Effector memory CD4-positive, alpha-beta T cell (primary cell): ENCODE results near the gene C1orf232.

Experiments used
- DNase-seq, 3 donors: peaks; one replicate each; pipeline ENCODE4 v3.0.0-alpha.2; 2020
- H3K27ac ChIP-seq: 2 replicates; pipeline ENCODE4 v1.7.0; 2013; ENCODE audit warnings: mild to moderate bottlenecking, low read length, moderate library complexity; ENCODE audit not compliant: insufficient read depth, poor library complexity, severe bottlenecking
- H3K27me3 ChIP-seq: replicated peaks from 2 replicates; pipeline ENCODE4 v1.7.0; 2013; ENCODE audit warnings: mild to moderate bottlenecking, low read length; ENCODE audit not compliant: insufficient read depth, control insufficient read depth, poor library complexity, severe bottlenecking
- H3K36me3 ChIP-seq: 2 replicates; pipeline ENCODE4 v1.7.0; 2013; ENCODE audit warnings: mild to moderate bottlenecking, low read length, moderate library complexity; ENCODE audit not compliant: control insufficient read depth, insufficient read depth
- H3K4me1 ChIP-seq: 2 replicates; pipeline ENCODE4 v1.7.0; 2013; ENCODE audit warnings: low read length, mild to moderate bottlenecking; ENCODE audit not compliant: control insufficient read depth, insufficient read depth, poor library complexity, severe bottlenecking
- H3K4me3 ChIP-seq: 2 replicates; pipeline ENCODE4 v1.7.0; 2013; ENCODE audit warnings: low read length, low read depth, mild to moderate bottlenecking; ENCODE audit not compliant: insufficient read depth, poor library complexity, severe bottlenecking
- H3K9me3 ChIP-seq: 2 replicates; pipeline ENCODE4 v1.7.0; 2013; ENCODE audit warnings: mild to moderate bottlenecking, low read length, moderate library complexity; ENCODE audit not compliant: control insufficient read depth

The C1orf232 gene

DNA sequence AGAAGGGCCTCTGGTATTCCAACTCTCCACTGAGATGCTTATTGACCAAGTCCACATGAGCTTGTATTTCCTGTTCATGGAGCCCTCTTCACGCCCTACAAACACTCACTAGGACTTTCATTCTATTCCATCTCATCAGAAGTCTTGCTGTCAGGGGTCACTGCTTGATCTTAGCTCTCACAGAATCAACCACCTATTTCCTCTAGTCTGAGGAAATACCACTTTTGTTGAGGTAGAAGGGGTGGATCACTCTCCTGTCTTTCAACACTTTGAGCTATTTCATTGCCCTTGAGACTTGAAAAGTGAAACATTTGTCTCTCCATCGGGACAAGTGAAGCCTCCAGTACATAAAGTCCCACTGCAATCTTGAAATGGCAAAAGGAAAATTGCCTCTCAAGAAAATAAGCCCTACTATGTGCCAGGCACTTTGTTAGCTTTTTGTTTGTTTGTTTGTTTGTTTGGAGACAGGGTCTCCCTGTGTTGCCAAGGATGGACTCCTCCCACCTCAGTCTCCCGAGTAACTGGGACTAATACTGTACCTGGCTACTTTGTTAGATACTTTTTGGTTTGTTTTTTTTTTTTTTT lies 29.7 kb downstream of the C1orf232 start:
- Histone ChIP-seq H3K9me3 (no peaks in the 10 kb centered on the region), H3K4me1 (no peaks in the 10 kb centered on the region), H3K36me3 (no peaks in the 10 kb centered on the region), H3K4me3 (no peak overlapping the region), H3K27ac (no peak overlapping the region), H3K27me3 (no peaks in the 10 kb centered on the region)
- DNase-seq, result no peak

DNA sequence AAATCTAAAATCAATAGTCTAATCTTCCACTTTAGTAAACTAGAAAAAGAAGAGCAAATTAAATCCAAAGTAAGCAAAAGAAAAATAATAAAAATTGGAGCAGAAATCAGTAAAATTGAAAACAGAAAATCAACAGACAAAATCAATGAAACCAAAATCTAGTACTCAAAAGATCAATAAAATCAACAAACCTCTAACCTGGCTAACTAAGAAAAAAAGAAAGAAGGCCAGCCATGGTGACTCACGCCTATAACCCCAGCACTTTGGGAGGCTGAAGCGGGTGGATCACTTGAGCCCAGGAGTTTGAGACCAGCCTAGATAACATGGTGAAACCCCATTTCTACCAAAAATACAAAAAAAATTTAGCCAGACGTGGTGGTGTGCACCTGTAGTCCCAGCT lies 34.3 kb downstream of the C1orf232 start:
- Histone ChIP-seq H3K4me1 (no peaks in the 10 kb centered on the region), H3K27ac (no peak overlapping the region), H3K27me3 (no peaks in the 10 kb centered on the region), H3K9me3 (no peaks in the 10 kb centered on the region), H3K4me3 (no peak overlapping the region), H3K36me3 (no peaks in the 10 kb centered on the region)
- no peak for DNase-seq

DNA sequence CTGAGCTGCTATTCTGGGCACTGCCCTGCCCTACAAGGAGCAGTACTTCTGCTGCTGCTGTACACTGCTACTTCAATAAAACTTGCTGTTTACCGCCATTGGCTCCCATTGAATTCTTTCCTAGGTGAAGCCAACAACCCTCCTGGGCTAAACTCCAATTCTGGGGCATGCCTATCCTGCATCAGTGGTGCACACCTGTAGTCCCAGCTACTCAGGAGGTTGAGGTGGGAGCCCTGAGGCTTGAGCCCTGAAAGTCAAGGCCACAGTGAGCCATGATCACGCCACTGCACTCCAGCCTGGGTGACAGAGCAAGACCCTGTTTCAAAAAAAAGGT lies 36.0 kb downstream of the C1orf232 start:
- H3K4me1 ChIP-seq, result peaks cover 2% of the 10 kb centered on the region
- H3K9me3 ChIP-seq, result no peaks in the 10 kb centered on the region
- no peak overlapping the region for H3K4me3 ChIP-seq
- H3K27me3 ChIP-seq, result no peaks in the 10 kb centered on the region
- no peak for DNase-seq
- no peaks in the 10 kb centered on the region for H3K36me3 ChIP-seq
- no peak overlapping the region for H3K27ac ChIP-seq

DNA sequence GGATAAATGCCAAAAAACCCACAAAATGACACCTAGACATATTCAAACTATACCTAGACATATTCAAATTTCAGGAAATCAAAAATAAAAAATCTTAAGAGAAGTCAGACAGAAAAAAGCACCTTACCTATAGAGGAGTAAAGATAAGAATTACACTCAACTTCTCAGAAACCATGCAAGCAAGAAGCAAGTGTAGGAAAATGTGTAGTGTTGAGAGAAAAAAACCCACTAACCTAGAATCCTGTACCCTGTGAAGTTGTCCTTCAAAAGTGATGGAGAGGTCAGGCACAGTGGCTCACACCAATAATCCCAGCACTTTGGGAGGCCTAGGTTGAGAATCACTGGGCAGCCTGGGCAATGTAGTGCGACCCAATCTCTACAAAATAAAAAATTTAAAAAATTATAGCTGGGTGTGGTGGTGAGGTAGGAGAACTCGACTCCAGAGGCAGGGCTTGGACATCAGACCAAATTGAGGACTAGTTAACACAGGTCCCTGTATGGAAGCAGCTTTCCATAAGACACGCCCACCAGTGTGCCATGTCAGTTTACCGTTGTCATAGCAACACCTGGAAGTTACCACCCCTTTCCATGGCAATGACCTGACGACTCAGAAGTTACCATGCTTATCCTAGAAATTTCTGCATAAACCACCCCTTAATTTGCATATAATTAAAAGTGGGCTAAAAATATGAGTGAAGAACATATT lies 36.5 kb downstream of the C1orf232 start:
- DNase-seq, result no peak
- no peaks in the 10 kb centered on the region for H3K9me3 ChIP-seq
- no peaks in the 10 kb centered on the region for H3K36me3 ChIP-seq
- no peaks in the 10 kb centered on the region for H3K27me3 ChIP-seq
- H3K27ac ChIP-seq, result no peak overlapping the region
- H3K4me1 ChIP-seq, result peaks cover 7% of the 10 kb centered on the region
- H3K4me3 ChIP-seq, result no peak overlapping the region

DNA sequence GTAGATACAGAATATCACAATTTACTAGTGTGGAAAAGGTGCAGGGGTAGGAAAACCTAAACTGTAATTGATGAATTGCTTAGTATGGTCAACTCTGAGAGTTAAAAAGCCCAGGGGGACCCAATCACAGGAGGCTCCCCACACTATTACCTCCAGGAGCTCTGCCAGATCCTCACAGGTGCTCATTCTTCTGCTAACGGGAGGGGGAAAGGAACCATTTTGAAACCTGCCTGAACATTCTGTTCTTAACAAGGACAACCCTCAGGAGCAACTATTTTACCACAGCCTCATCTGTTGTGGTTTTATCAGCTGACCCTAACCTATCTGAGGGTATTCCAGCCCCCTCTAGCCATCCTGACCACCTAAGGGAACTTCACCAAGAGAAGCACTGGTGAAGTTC lies 38.1 kb downstream of the C1orf232 start:
- Histone ChIP-seq H3K27ac (no peak overlapping the region), H3K36me3 (no peaks in the 10 kb centered on the region), H3K4me1 (peaks cover 14% of the 10 kb centered on the region), H3K9me3 (no peaks in the 10 kb centered on the region), H3K4me3 (no peak overlapping the region), H3K27me3 (no peaks in the 10 kb centered on the region)
- no peak for DNase-seq

DNA sequence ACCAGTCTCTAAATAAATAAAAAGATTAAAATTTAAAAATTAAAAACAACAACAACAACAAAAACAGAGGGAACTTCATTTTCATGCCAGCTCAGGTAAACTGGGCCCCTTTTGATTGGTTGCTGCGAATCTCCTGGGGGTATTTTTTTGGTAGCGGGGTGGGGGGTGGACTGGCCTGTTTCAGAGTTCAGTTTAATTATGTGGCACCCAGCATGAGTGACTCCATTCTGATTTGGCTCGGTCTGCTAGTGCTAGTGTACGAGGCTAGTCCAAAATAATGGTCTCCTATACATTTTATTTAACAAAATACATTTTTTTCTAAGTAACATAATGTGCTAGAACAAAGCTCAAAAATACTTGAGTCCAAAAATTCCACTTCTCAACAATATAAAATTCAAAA lies 39.0 kb downstream of the C1orf232 start:
- Histone ChIP-seq H3K27ac (no peak overlapping the region), H3K4me3 (no peak overlapping the region), H3K27me3 (no peaks in the 10 kb centered on the region), H3K4me1 (peaks cover 15% of the 10 kb centered on the region), H3K9me3 (no peaks in the 10 kb centered on the region), H3K36me3 (no peaks in the 10 kb centered on the region)
- DNase-seq, result no peak

DNA sequence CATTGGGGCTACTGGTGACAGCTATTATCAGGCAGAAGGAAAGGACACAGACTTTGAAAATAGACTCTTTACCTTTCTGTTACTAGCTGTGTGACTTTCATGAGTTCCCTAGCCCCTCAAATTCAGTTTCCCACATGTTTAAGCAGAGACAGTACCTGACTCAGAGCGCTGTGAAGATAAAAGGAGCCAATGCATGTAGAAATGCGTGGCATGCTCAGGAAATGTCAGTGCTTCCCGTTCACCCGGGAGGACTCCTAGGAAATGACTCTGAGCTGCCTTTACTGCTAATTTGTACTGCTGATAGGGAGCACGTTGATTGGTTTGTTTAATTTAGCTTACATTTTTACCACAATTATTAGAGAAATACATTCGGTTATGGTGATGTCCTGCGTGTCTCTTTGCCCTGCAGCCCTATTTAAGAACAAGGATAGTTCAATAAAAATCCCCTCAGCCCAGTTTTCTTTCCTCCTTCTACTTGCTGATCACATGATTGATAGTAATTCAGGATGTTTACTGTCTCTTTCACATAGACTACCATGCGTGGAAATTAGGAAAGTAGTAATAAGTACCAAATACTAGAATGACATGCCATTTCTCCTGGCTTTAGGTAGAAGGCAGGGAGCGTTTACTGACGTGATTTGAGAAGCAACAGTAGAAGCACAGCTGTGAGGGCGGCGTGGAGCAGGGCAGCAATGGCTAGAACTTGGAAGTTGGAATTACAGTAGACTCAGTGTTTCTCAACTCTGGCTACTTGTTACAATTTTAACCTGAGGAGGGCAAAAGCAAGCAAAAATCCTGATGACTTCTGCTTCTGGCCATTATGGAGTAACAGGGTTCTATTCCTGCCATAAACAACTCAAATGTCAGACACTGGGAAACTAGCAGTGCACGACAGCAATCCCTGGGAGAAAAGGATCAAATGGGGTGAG lies 41.3 kb downstream of the C1orf232 start:
- H3K9me3 ChIP-seq, result no peaks in the 10 kb centered on the region
- H3K27me3 ChIP-seq, result no peaks in the 10 kb centered on the region
- peaks cover 18% of the 10 kb centered on the region for H3K4me1 ChIP-seq
- H3K36me3 ChIP-seq, result no peaks in the 10 kb centered on the region
- no peak for DNase-seq
- H3K4me3 ChIP-seq, result no peak overlapping the region
- H3K27ac ChIP-seq, result no peak overlapping the region

DNA sequence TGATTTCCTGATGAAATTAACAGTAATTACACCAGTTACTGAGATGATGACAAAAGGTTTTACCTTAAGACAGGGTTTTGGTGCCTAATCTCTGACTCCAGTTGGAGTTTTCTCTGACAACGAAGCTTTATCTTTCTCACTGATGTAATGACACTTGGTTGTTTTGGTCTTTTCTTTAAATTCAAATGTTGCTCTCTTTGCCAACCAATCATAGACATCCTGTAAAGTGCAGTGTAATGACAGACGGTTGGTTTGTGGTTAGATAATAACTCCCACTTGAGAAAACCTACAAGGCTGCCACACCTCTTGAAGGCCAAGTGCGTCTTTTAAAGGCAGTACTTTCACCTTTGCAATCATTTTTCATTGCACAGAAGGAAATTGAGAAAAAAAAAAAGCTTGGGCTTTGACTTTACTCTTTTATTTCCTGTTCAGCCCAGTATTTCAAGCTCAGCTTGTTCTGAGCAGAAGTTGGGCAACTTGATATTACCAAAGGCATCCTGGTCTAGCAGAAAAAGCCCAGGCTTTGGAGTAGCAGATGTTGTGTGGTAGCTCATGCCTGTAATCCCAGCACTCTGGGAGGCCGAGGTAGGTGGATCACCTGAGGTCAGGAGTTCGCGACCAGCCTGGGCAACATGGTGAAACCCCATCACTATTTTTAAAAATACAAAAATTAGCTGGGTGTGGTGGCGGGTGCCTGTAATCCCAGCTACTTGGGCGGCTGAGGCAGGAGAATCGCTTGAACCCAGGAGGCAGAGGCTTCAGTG lies 42.3 kb downstream of the C1orf232 start:
- H3K9me3 ChIP-seq, result no peaks in the 10 kb centered on the region
- peak; percentile 31 to 54 (median 54) for DNase-seq
- H3K36me3 ChIP-seq, result no peaks in the 10 kb centered on the region
- no peaks in the 10 kb centered on the region for H3K27me3 ChIP-seq
- peak overlapping the region; percentile 61 for H3K27ac ChIP-seq
- H3K4me1 ChIP-seq, result peaks cover 18% of the 10 kb centered on the region
- H3K4me3 ChIP-seq, result peak overlapping the region; percentile 33

DNA sequence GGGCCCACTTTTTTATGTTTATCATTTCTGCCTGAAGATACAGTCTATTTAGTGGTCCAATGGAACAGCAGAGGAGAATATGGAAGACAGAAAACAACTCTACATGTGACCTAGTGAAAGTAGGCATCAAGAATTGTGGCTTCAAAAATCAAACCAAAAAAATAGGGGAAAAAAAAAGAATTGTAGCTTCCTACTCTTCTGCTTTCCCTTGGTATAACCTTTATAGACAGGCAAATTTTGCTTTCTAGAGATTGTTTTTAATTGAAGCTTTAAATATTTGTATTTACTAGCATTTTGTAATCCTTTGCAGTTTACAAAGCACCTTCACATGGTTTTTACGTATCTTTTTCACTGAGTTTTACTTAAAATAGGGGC lies 42.8 kb downstream of the C1orf232 start:
- Histone ChIP-seq H3K36me3 (no peaks in the 10 kb centered on the region), H3K27ac (peak overlapping the region; percentile 56), H3K9me3 (no peaks in the 10 kb centered on the region), H3K27me3 (no peaks in the 10 kb centered on the region), H3K4me1 (peaks cover 18% of the 10 kb centered on the region), H3K4me3 (peak overlapping the region; percentile 0)
- DNase-seq, result no peak
